GM10847 (cell line): ENCODE measurements around the gene TAOK3.

ENCODE experiments used
- POLR2A ChIP-seq: IDR thresholded peaks from 2 replicates; pipeline ENCODE4 v1.6.1; 2011; ENCODE audit not compliant: insufficient read length; ENCODE audit errors: extremely low read depth

Gene TAOK3

DNA sequence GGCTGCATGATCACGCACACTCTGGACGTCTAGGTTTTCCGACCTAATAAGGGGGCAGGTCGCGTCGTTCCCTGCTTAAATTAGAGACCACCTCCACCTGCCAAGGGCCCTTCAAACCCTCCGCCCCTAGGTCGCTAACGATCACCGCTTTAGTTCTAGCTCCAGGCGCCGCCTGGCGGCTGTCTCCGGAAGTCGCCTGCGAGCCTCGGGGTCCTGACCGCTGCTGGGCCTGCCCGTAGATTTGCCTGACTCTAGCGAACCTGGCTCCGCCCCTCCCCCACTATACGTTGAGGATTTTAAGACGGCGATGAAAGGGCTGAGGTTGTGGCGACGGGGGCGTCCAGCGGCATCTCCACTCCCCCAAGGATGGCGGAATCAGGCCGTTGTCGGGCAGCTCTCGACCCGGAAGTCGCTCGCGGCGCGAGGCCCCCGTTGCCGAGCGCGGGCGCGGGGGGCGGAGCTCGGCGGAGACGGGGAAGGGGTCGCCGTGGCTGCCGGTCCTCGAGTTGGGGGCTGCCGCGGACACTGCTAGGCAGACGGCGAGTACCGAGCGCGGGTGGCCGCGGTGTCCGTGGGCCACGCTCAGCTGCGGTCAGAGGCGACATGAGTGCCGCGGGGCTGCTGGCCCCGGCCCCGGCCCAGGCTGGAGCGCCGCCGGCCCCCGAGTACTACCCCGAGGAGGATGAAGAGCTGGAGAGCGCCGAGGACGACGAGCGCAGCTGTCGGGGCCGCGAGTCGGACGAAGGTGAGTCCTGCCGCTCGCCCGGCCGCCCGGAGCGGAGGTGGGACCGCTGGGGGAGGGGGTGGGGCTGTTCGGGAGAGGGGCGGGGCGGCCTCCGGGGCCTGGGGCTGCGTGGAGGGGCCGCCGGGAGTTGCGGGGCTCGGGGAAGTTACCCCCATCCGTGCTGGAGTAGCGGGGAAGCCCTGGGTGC lies 3.6 kb upstream of the TAOK3 start, which contains the start of gene SUDS3:
Gene SUDS3, plus strand, starts transcription at position 467 of the 932 bp plus-strand sequence. Its CDS starts 137 bp downstream, at position 604.
- peak; percentile 55 for TF ChIP-seq POLR2A

DNA sequence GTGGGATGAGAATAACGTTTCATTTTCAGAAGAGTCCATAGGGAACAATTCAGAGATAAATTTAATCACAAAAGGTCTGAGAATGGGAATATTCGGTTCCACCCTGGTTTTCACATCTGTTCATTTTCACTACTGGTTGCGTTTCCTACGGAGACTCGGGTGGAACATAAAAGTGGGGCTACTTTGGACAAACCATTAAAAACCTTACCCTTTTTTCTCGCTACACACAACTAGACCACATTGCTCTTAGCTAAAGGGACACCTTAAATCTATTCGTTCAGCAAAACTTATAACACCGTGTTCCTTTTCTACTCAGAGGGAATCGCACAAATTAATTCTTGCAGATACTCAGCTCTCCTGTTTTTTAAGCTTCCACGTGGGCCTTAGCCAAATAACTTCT lies 2.6 kb upstream of the TAOK3 start:
- no peak for TF ChIP-seq POLR2A

DNA sequence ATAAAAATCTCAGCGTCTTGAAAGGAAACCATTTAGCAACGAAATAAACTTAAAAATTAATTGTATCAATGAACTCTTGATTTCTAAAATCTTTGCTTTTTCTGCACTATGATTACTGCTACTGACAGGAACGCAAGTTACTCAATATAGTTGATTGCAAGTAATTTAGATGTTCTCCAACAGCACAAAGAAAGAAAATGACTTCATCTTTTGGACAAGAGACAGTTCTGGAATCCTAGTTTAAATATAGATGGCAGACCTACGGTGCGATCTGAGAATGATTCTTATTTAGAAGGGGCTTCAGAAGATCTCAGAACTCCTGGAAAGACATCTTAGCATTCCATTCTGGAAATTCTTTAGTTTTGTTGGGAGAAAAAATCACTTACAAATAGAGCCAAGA lies 2.2 kb upstream of the TAOK3 start:
- TF ChIP-seq POLR2A: no peak

DNA sequence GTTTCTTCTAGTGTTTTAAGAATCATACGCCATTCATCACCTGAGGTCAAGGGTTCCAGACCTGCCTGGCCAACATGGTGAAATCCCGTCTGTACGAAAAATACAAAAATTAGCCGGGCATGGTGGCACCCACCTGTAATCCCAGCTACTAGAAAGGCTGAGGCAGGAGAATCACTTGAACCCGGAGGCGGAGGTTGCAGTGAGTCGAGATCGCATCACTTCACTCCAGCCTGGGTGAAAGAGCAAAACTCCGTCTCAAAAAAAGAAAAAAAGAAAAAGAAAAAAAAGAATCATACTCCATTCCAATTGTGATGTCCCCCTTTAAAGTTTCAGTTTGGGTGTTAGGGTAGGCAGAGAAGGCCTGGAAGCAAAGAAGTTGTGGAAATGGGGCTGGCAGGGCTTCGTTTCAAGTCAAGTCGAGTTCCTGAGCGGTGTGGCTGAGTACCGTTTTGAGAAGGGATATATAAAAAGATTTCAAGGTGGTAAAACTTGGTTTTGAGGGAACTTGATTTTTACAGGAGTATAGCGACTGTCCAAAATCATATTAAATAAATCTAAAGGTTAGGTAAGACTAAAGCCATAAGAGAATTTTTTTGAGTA lies 1.5 kb upstream of the TAOK3 start:
- no peak for TF ChIP-seq POLR2A

DNA sequence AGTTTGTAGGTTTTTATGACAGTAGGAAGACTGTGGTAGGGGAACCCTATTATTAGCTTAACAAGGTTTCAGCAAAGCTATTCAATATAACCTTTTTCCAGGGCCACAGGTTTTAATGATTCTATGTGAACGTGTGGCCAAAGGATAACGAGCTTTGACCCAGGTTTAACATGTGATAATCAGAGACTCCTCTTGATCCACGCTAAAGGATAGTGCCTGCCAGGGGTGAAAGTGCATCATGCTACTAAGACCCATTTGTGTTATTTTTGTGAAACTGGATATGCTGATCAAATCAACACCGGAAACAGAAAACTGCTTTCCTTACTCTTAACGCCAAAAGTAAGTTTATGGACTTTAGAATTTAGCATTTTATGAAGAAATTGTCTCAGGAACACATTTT lies 909 bp upstream of the TAOK3 start:
- no peak for TF ChIP-seq POLR2A

DNA sequence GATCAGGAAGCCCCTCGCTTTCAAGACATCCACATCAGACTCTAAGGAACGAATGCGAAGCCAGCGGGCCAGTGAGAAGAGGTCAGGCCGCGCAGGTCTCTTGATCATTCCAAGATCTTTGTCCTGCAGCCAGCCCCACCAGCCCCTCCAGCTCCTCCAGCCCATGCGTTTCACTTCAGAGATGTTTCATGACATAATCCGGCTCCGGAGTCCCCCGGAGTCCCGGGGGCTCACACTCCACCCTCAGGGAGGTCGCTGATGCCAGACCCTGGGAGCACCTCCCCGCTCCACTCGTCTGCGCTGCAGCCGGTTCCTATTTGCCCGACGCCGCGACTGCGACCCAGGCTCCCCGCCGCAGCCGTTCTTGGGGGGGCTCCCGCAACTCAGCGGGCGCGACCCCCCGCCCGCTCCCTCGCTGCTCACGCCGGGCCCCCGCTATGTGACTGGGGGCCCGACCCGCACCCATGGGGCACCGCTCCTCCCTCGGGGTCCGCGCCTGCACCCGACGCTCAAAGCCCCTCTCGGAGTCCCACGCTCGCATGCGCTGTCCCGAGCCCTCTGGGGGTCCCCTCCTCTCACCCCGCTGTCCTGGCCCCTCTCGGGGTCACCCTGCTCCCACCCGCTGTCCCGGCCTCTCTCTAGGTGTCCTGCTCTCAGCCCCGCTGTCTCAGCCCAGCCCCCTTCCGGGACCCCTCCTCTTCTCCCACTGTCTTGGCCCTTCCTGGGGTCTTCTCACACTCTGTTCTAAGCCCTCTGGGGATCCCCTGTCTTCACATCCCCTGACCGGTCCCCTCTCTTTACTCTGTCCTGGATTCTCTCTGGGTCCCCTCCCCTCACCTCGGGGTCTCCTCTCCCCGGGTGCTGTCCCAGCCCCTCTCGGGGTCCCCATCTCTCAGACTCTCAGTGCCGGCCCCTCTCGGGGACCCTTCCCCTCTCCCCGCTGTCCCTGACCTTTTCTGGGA lies 1.1 kb downstream of the TAOK3 start:
- TF ChIP-seq POLR2A: no peak

DNA sequence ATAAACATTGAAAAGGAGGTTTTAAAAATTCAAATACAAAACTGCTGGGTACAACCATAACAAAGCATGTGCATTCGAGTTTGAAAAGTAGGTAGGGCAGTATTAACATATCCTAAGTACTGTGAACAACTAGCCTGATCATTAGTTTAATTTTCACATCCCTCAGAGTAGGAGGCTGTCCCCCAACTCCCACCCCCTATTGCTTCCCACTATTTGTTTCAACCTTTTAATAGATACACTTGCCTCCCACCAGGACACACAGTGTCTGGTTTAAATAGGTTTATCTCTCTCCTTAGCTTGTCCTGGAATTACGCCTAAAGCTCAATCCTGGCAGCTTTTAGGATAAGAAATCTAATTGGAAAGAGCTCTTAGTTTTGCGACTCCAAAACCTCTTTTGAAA lies 2.1 kb downstream of the TAOK3 start:
- no peak for TF ChIP-seq POLR2A

DNA sequence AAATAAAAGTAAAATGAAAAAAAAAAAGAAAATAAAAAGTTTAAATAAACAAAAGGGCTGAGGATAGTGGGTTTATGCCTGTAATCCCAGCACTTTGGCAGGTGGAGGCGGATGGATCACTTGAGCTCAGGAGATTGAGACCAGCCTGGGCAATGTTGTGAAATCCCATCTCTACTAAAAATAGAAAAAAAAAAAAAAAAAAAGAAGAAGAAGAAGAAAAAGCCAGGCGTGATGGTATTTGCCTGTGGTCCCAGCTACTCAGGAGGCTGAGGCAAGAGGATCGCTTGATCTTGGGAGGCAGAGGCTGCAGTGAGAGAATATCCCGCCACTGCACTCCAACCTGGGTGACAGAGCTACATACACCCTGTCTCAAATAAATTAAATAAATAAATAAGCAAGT lies 3.9 kb downstream of the TAOK3 start:
- TF ChIP-seq POLR2A: no peak

DNA sequence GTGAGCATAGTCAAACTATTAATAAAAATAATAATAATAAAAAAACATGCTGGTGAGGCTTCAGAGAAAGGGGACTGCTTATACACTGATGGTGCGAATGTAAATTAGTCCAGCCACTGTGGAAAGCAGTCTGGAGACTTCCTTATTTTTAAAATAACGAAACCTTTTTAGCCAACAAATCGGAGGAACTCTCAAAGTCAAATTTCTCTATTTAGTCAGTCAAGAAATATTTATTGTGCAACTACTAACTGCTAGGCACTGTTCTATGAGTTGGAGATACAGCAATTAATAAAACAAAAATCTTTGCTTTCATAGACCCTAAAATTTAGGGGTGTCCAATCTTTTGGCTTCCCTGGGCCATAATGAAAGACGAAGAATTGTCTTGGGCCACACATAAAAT lies 10.8 kb downstream of the TAOK3 start:
- TF ChIP-seq POLR2A: no peak

DNA sequence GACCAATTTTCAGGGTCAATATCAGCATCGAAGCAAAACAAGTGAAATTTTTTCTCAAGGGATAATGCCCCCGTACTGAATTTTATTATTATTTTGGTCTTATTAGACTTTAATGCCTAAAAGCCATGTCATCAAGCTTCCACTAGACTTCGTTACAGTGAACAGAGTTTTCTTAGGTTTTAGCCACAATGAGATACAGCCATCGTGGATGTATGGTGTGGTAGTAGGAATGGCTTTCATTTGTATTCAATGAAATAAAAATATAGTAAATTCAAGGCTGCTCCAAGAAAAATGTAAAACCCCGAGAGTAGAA lies 11.7 kb downstream of the TAOK3 start:
- TF ChIP-seq POLR2A: no peak

DNA sequence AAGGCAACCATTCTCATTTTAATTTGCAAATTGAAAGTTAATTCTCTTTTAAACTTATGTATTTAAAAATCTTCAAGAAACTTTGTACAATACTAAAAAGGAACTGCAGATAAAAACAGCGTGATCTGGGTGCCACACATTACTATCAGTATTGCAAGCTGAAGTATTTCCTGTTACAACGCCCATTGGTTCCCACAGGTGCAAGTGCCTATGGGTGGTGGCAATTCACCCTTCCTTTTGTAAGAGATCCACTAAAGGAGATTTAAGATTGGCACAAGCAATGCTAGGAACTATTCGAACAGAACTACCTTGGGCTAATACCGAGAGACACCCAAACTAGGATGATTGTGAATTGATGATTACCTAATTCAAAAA lies 13.2 kb downstream of the TAOK3 start:
- TF ChIP-seq POLR2A: no peak

DNA sequence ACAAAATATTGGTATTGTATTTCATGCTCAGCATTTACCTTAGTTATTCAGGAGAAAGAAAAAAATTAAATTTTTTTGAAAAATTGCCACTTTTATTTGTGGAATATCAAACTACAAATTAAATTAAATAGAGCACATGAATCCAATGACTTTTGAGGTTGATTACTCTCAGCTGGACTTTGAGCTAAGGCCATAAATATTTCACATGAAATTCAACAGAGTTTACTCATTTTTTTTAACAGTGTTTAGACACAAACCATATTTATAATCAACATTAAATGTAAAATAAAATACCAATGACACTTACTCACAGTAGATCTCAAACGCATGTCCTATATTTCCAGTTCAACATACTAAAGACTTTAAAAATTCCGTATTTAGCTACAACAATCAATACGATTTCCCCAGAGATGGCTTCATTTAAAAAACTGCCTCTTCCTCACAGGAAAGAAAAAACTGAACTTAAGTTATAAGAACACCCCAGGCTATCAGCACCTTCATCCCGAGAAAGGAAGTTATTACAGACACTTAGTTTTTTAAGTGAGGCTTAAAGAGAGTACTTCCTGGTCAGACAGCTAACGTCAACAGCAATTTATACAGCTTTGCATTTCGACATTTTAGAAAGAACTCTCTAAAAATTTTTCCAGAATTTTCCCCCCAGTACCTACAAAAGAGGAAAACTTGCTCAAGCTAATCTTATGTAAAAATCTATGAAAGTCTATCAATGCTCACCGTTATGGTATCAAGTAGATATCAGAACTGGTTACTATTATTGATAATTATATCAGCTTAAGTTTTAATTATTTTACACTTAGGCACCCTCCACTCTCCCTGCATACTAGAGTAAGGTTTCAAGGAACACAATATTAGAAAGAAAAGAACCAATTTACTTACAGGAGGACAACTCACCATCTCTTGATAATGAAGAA lies 13.8 kb downstream of the TAOK3 start:
- no peak for TF ChIP-seq POLR2A

DNA sequence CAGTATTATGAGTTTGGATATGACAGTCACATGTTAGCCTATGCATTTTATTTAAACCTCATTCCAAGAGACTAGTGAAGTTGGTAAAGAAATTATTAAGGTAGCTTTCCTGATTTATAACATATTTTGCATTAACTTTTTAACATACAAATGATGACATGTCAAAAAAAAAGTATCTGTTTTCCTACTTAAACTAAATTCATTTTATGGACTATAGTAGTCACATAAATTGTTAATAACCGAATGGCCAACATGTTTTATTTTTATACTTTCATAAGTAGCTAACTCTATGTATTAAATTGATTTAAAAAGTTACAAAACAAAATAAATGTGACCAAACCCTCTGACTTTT lies 14.7 kb downstream of the TAOK3 start:
- no peak for TF ChIP-seq POLR2A

DNA sequence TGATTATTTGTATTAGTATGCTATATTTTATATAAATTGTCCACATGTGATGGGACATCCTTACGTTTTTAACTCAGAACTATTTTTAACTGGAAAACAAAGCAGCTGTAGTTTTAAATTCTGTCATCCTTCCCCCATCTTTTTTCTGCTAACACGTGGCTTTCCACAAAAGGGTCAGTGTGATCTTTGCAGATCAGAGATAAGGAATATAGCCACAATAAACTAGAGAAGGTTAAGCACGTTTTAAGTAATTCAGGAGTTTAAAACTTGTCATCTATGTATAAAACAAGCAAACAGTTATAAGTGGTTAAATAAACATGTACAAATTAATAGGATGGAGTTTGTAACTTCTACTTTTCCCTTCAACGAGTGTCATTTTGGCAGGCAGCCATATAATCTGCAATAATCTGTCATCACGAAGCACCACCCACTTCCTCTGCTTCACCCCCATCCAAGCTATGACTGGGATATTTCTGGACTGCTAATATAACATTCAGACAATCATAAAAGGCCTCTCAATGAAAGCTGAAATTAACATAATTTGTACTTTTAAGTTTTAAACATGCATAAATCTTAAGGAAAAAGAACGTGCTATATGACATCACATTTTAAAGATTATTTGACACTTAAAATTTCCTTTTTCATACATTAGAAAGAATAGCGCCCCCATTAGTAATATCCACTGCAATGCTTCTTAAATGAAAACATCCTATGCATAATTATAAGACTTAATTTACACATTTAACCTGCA lies 15.3 kb downstream of the TAOK3 start:
- no peak for TF ChIP-seq POLR2A
